IMR-90 (cell line): ENCODE measurements around the gene PSME2. TPM values are rescaled to one million over a fixed set of nuclear protein-coding genes. Genes with fewer than 3 reads are reported as not detected.

Experiments
- ATAC-seq: fragments of 200-7000 bp; cut with Tn5 transposase; 2 replicates; pipeline ENCODE4 v1.9.1; 2020; ENCODE audit warnings: low read depth, mild to moderate bottlenecking, moderate library complexity
- BruUV-seq: library from RNA; stranded (reverse); fragments of 400-500 nt; replicated peaks from 2 replicates; lab custom pipeline; 2021; lab: Mats Ljungman, UMichigan
- CTCF ChIA-PET: fragments of 300-600 bp; formaldehyde crosslinking; extraction: SDS; loops from one replicate; lab custom pipeline; 2021; ENCODE audit warnings: antibody characterized with exemption; lab: Yijun Ruan, JAX
- POLR2A ChIA-PET: fragments of 300-600 bp; sonication (Branson Sonifier 250); formaldehyde crosslinking; loops from one replicate; lab custom pipeline; 2022; ENCODE audit warnings: antibody characterized with exemption; ENCODE audit not compliant: unreplicated experiment; lab: Charles Lee
- DNase-seq: peaks from one replicate; pipeline ENCODE4 v3.0.0; 2013
- H2AFZ ChIP-seq: replicated peaks from 2 replicates; pipeline ENCODE3; 2013; ENCODE audit warnings: low read length, mild to moderate bottlenecking; ENCODE audit not compliant: poor library complexity
- H2AK5ac ChIP-seq: 2 replicates; pipeline ENCODE4 v1.6.1; 2013; ENCODE audit warnings: low read depth, low read length, inconsistent platforms
- H2AK9ac ChIP-seq: replicated peaks from 2 replicates; pipeline ENCODE3; 2013; ENCODE audit warnings: mild to moderate bottlenecking, low read depth, low read length, moderate library complexity; ENCODE audit not compliant: poor library complexity
- H2BK120ac ChIP-seq: 2 replicates; pipeline ENCODE4 v1.6.1; 2013; ENCODE audit warnings: low read depth, low read length, inconsistent platforms
- H2BK15ac ChIP-seq: 3 replicates; pipeline ENCODE4 v1.6.1; 2013; ENCODE audit warnings: low read depth, low read length, inconsistent platforms
- H2BK20ac ChIP-seq: 2 replicates; pipeline ENCODE4 v1.6.1; 2013; ENCODE audit warnings: low read depth, mild to moderate bottlenecking, inconsistent platforms, low read length, moderate library complexity
- H2BK5ac ChIP-seq: 2 replicates; pipeline ENCODE4 v1.6.1; 2013; ENCODE audit warnings: mild to moderate bottlenecking, low read depth, low read length, inconsistent platforms; ENCODE audit not compliant: poor library complexity, severe bottlenecking
- H3K14ac ChIP-seq: replicated peaks from 2 replicates; pipeline ENCODE4 v1.6.1; 2013; ENCODE audit warnings: low read depth, low read length, inconsistent platforms
- H3K18ac ChIP-seq: 2 replicates; pipeline ENCODE4 v1.6.1; 2013; ENCODE audit warnings: low read depth, low read length, control low read depth
- H3K23ac ChIP-seq: 2 replicates; pipeline ENCODE4 v1.6.1; 2013; ENCODE audit warnings: low read depth, low read length, inconsistent platforms
- H3K27ac ChIP-seq: 2 replicates; pipeline ENCODE4 v1.5.1; 2013; ENCODE audit warnings: mild to moderate bottlenecking, control low read depth, low read length; ENCODE audit not compliant: insufficient read depth
- H3K27me3 ChIP-seq: 2 replicates; pipeline ENCODE4 v1.6.1; 2013; ENCODE audit warnings: low read length; ENCODE audit not compliant: control insufficient read depth, insufficient read depth
- H3K36me3 ChIP-seq: 2 replicates; pipeline ENCODE4 v1.6.1; 2013; ENCODE audit warnings: low read length, mixed read lengths; ENCODE audit not compliant: control insufficient read depth, insufficient read depth
- H3K4ac ChIP-seq: 2 replicates; pipeline ENCODE4 v1.6.1; 2013; ENCODE audit warnings: low read depth, low read length, inconsistent platforms
- H3K4me1 ChIP-seq: 2 replicates; pipeline ENCODE4 v1.6.1; 2013; ENCODE audit warnings: low read length, mixed read lengths; ENCODE audit not compliant: control insufficient read depth, insufficient read depth
- H3K4me2 ChIP-seq: 2 replicates; pipeline ENCODE4 v1.6.1; 2013; ENCODE audit warnings: low read depth, mild to moderate bottlenecking, control low read depth, low read length, moderate library complexity
- H3K4me3 ChIP-seq: 2 replicates; pipeline ENCODE4 v1.5.1; 2013; ENCODE audit warnings: low read depth, mild to moderate bottlenecking, control low read depth, low read length, moderate library complexity; ENCODE audit not compliant: insufficient read depth
- H3K56ac ChIP-seq: 2 replicates; pipeline ENCODE4 v1.6.1; 2013; ENCODE audit warnings: low read length, inconsistent platforms; ENCODE audit not compliant: insufficient read depth; ENCODE audit errors: extremely low read depth
- H3K79me1 ChIP-seq, 2 experiments: 2 replicates each; pipeline ENCODE4 v1.6.1; 2013; ENCODE audit warnings: low read length in 2 of 2, inconsistent platforms in 1 of 2, low read depth in 1 of 2
- H3K9ac ChIP-seq: 2 replicates; pipeline ENCODE4 v1.6.1; 2013; ENCODE audit warnings: low read depth, low read length, control low read depth
- H3K9me1 ChIP-seq: 2 replicates; pipeline ENCODE4 v1.6.1; 2013; ENCODE audit warnings: low read length, inconsistent platforms; ENCODE audit not compliant: insufficient read depth
- H3K9me3 ChIP-seq: 2 replicates; pipeline ENCODE4 v1.6.1; 2013; ENCODE audit warnings: low read length; ENCODE audit not compliant: control insufficient read depth, insufficient read depth
- H4K20me1 ChIP-seq: 2 replicates; pipeline ENCODE4 v1.6.1; 2013; ENCODE audit warnings: low read length, inconsistent platforms; ENCODE audit not compliant: insufficient read depth
- H4K5ac ChIP-seq: 2 replicates; pipeline ENCODE4 v1.6.1; 2013; ENCODE audit warnings: mild to moderate bottlenecking, low read depth, low read length, control low read depth
- H4K8ac ChIP-seq, 2 experiments: 2 replicates each; pipeline ENCODE4 v1.6.1; 2013; ENCODE audit warnings: low read depth in 2 of 2, low read length in 2 of 2, control low read depth in 1 of 2, inconsistent platforms in 1 of 2
- H4K91ac ChIP-seq: 2 replicates; pipeline ENCODE4 v1.6.1; 2013; ENCODE audit warnings: low read depth, low read length, inconsistent platforms; ENCODE audit not compliant: insufficient read depth
- BHLHE40 ChIP-seq: fragments of 150-350 bp; IDR thresholded peaks from 2 replicates; pipeline ENCODE4 v1.6.1; 2016; ENCODE audit warnings: mild to moderate bottlenecking, low read depth, low read length
- CHD1 ChIP-seq: IDR thresholded peaks from 2 replicates; pipeline ENCODE4 v1.6.1; 2012; ENCODE audit warnings: low read depth, low read length, improper control_type of control experiment
- CTCF ChIP-seq: conservative IDR thresholded peaks from 2 replicates; pipeline ENCODE4 v1.5.1; 2012; ENCODE audit warnings: mild to moderate bottlenecking, low read depth, low read length, improper control_type of control experiment
- FOS ChIP-seq: fragments of 150-350 bp; IDR thresholded peaks from 2 replicates; pipeline ENCODE4 v1.6.1; 2016; ENCODE audit warnings: low read depth, low read length
- MAFK ChIP-seq: IDR thresholded peaks from 2 replicates; pipeline ENCODE4 v1.6.1; 2012; ENCODE audit warnings: low read depth, low read length, improper control_type of control experiment
- MAZ ChIP-seq: IDR thresholded peaks from 2 replicates; pipeline ENCODE4 v1.6.1; 2012; ENCODE audit warnings: low read depth, mild to moderate bottlenecking, low read length, improper control_type of control experiment, moderate library complexity, borderline replicate concordance
- MXI1 ChIP-seq: IDR thresholded peaks from 2 replicates; pipeline ENCODE4 v1.6.1; 2012; ENCODE audit warnings: low read depth, mild to moderate bottlenecking, low read length, moderate library complexity, borderline replicate concordance
- NFE2L2 ChIP-seq: fragments of 150-350 bp; IDR thresholded peaks from 2 replicates; pipeline ENCODE4 v1.6.1; 2016; ENCODE audit warnings: low read depth, mild to moderate bottlenecking, low read length
- POLR2A ChIP-seq: IDR thresholded peaks from 2 replicates; pipeline ENCODE4 v1.6.1; 2012; ENCODE audit warnings: mild to moderate bottlenecking, low read depth, low read length
- RAD21 ChIP-seq: IDR thresholded peaks from 2 replicates; pipeline ENCODE4 v1.6.1; 2012; ENCODE audit warnings: low read length, improper control_type of control experiment
- RCOR1 ChIP-seq: IDR thresholded peaks from 2 replicates; pipeline ENCODE4 v1.6.1; 2012; ENCODE audit warnings: mild to moderate bottlenecking, low read length, improper control_type of control experiment; ENCODE audit not compliant: insufficient replicate concordance
- RFX5 ChIP-seq: IDR thresholded peaks from 2 replicates; pipeline ENCODE4 v1.8.0; 2012; ENCODE audit warnings: low read depth, mild to moderate bottlenecking, low read length, moderate library complexity
- SMC3 ChIP-seq: fragments of 150-350 bp; IDR thresholded peaks from 2 replicates; pipeline ENCODE4 v1.6.1; 2016; ENCODE audit warnings: low read depth, mild to moderate bottlenecking, antibody characterized with exemption, low read length, moderate library complexity
- WGBS, 2 experiments: methylation state at CpG; one replicate each; pipeline versions ENCODE4 v1.1.5 to v1.1.7; 2013; ENCODE audit warnings: missing lambda C conversion rate in 2 of 2; ENCODE audit not compliant: insufficient read length in 1 of 2; ENCODE audit errors: extremely low coverage in 2 of 2; 5-methylcytosine and 5-hydroxymethylcytosine counted together
- dilution Hi-C: fragments of 300-500 bp; cut with HindIII; formaldehyde crosslinking; loops from one replicate; pipeline ENCODE4 v1.14.3; 2018; ENCODE audit warnings: low sequenced_read_pairs; ENCODE audit not compliant: unreplicated experiment
- in situ Hi-C: fragments of 300-500 bp; cut with MboI; formaldehyde crosslinking; loops from 3 replicates; pipeline ENCODE4 v1.14.3; 2019; ENCODE audit warnings: low sequenced_read_pairs, inconsistent platforms, mixed read lengths
- intact Hi-C: fragments of 100-400 bp; cut with micrococcal nuclease; formaldehyde crosslinking; loops from 2 replicates; pipeline ENCODE4 v1.10.0; 2022
- polyA plus RNA-seq, 3 experiments: library from polyadenylated mRNA; depleted of rRNA; stranded (reverse); fragments of >200 nt; gene quantifications; 2 replicates each; pipeline ENCODE4 v1.2.3, GENCODE V29; 2012; ENCODE audit warnings: low replicate concordance in 1 of 3
- total RNA-seq: library from RNA; depleted of rRNA; stranded (reverse); fragments of >200 nt; gene quantifications from 2 replicates; pipeline ENCODE4 v1.2.3, GENCODE V29; 2012

Gene PSME2
- total and polyA plus RNA-seq, 2 of the 4 experiments (the other 2 are of a cell fraction), result 104 to 141 TPM

- TF ChIP-seq RFX5, result no peak
Observed at GRCh38 chr14:24184104-24184970, 37.9 kb upstream of the PSME2 start (continued).

GRCh38 chr14:24183014-24183481 lies 36.6 kb upstream of the PSME2 start:
- CTCF ChIA-PET, result no interaction called here

More at GRCh38 chr14:24183014-24183481, 36.6 kb upstream of the PSME2 start:
- no peak overlapping the region for H3K27ac ChIP-seq
- H3K23ac ChIP-seq, result no peak overlapping the region
- H3K9me3 ChIP-seq, result no peaks in the 10 kb centered on the region
- in situ Hi-C loops, result no loop called here
- H3K9me1 ChIP-seq, result peaks cover 15% of the 10 kb centered on the region
- H4K5ac ChIP-seq, result no peak overlapping the region
- no peak overlapping the region for H3K4ac ChIP-seq
- H3K56ac ChIP-seq, result no peak overlapping the region
- no peak overlapping the region for H4K8ac ChIP-seq
- H2BK20ac ChIP-seq, result no peak overlapping the region
- peaks cover 78% of the 10 kb centered on the region for H3K36me3 ChIP-seq
- no peak overlapping the region for H2BK5ac ChIP-seq
- no peak overlapping the region for H3K18ac ChIP-seq
- H2BK15ac ChIP-seq, result no peak overlapping the region
- no TSS peak for BruUV-seq
- intact Hi-C loops, result no loop called here
- H4K20me1 ChIP-seq, result no peaks in the 10 kb centered on the region
- H2BK120ac ChIP-seq, result no peak overlapping the region
- ATAC-seq (no peak), DNase-seq (no peak)
- H3K4me1 ChIP-seq, result peaks cover 6% of the 10 kb centered on the region
- no peak overlapping the region for H3K4me3 ChIP-seq
- H2AK5ac ChIP-seq, result no peak overlapping the region
- POLR2A ChIA-PET, result no interaction called here
- no peak overlapping the region for H3K4me2 ChIP-seq
- H3K9ac ChIP-seq, result no peak overlapping the region
- H3K27me3 ChIP-seq, result no peaks in the 10 kb centered on the region
- no peak for TF ChIP-seq RAD21
- TF ChIP-seq CHD1, result no peak
- TF ChIP-seq RCOR1, result no peak
- no peak for TF ChIP-seq MXI1
- TF ChIP-seq NFE2L2, result no peak
- no peak for TF ChIP-seq FOS
- TF ChIP-seq RFX5, result no peak
- no peak for TF ChIP-seq POLR2A
- no peak for TF ChIP-seq MAFK
- no peak for TF ChIP-seq CTCF
- TF ChIP-seq MAZ, result no peak
- no peak for TF ChIP-seq BHLHE40
- no peak for TF ChIP-seq SMC3
- H2AFZ ChIP-seq, result peak overlapping the region; percentile 23
- dilution Hi-C loops, result no loop called here
- peaks cover 12 to 34% of the 10 kb centered on the region in 2 experiments for H3K79me1 ChIP-seq
- no peak overlapping the region for H3K14ac ChIP-seq
- no peak overlapping the region for H4K91ac ChIP-seq
- no peak overlapping the region for H2AK9ac ChIP-seq
- 87% methylated on average over 7 of the region's 15 CpGs; no CpG with 5 or more reads in 1 of the 2 experiments for WGBS, 2 experiments
